K562 (cell line): ENCODE data around the gene EDEM2. TPM values are rescaled to one million over a fixed set of nuclear protein-coding genes. Genes with fewer than 3 reads are reported as not detected.

Experiments used
- CAMTA2 ChIP-seq: fragments of 250-450 bp; sonication (Bioruptor Pico); conservative IDR thresholded peaks from 2 replicates; pipeline ENCODE4 v1.5.1; 2022
- ETV5 ChIP-seq: sonication (generic); formaldehyde crosslinking; IDR thresholded peaks from 2 replicates; pipeline ENCODE4 v1.4.0; 2020; ENCODE audit warnings: low read depth, mild to moderate bottlenecking, missing genetic modification reagents
- EWSR1 ChIP-seq: fragments of 450-650 bp; IDR thresholded peaks from 2 replicates; pipeline ENCODE4 v1.6.1; 2018; ENCODE audit warnings: borderline replicate concordance, mild to moderate bottlenecking, low read depth, moderate library complexity; ENCODE audit not compliant: partially characterized antibody
- FOXK2 ChIP-seq, 2 experiments: fragments of 450-650 bp; IDR thresholded peaks in 1 of 2; conservative IDR thresholded peaks in 1 of 2; 2 replicates each; pipeline ENCODE4 v1.6.1; 2016; ENCODE audit warnings: low read depth in 2 of 2, mild to moderate bottlenecking in 1 of 2
- FOXM1 ChIP-seq, 2 experiments: fragments of 450-650 bp in 1 of 2; sonication (generic) in 1 of 2; formaldehyde crosslinking in 1 of 2; IDR thresholded peaks; 2 replicates each; pipeline versions ENCODE4 v1.6.1 to v1.9.0; 2017 to 2022; ENCODE audit warnings: low read depth in 2 of 2, mild to moderate bottlenecking in 2 of 2, missing genetic modification reagents in 1 of 2, moderate library complexity in 1 of 2
- FOXP4 ChIP-seq: sonication (generic); formaldehyde crosslinking; IDR thresholded peaks from 2 replicates; pipeline ENCODE4 v1.8.0; 2022; ENCODE audit warnings: mild to moderate bottlenecking, missing genetic modification reagents, borderline replicate concordance
- GMEB1 ChIP-seq: fragments of 250-450 bp; sonication (Bioruptor Pico); IDR thresholded peaks from 2 replicates; pipeline ENCODE4 v1.4.0; 2020; ENCODE audit warnings: mild to moderate bottlenecking
- HDAC2 ChIP-seq: fragments of 450-650 bp; IDR thresholded peaks from 2 replicates; pipeline ENCODE4 v1.6.1; 2016; ENCODE audit warnings: mild to moderate bottlenecking
- HDGF ChIP-seq: fragments of 450-650 bp; IDR thresholded peaks from 2 replicates; pipeline ENCODE4 v1.6.1; 2016
- HSF4 ChIP-seq: fragments of 250-450 bp; sonication (Bioruptor Pico); IDR thresholded peaks from 2 replicates; pipeline ENCODE4 v2.1.2; 2022; ENCODE audit warnings: mild to moderate bottlenecking, moderate library complexity, borderline replicate concordance
- NFRKB ChIP-seq: fragments of 450-650 bp; IDR thresholded peaks from 2 replicates; pipeline ENCODE4 v1.6.1; 2016; ENCODE audit warnings: low read depth
- OTX1 ChIP-seq: fragments of 450-650 bp; formaldehyde crosslinking; IDR thresholded peaks from 2 replicates; pipeline ENCODE4 v1.4.0; 2022; ENCODE audit warnings: mild to moderate bottlenecking
- RCOR1 ChIP-seq, 2 experiments: IDR thresholded peaks; 2 replicates each; pipeline ENCODE4 v1.6.1; 2012; ENCODE audit warnings: low read depth in 2 of 2, low read length in 2 of 2, borderline replicate concordance in 1 of 2, improper control_type of control experiment in 1 of 2
- SIN3B ChIP-seq: fragments of 450-650 bp; IDR thresholded peaks from 2 replicates; pipeline ENCODE4 v1.6.1; 2017; ENCODE audit warnings: low read depth, mild to moderate bottlenecking, moderate library complexity
- SMAD1 ChIP-seq: fragments of 150-350 bp; IDR thresholded peaks from 2 replicates; pipeline ENCODE4 v1.6.1; 2014; ENCODE audit warnings: low read length, low read depth; ENCODE audit not compliant: partially characterized antibody
- SMAD4 ChIP-seq: fragments of 250-450 bp; sonication (Bioruptor Pico); conservative IDR thresholded peaks from 2 replicates; pipeline ENCODE4 v1.8.0; 2021; ENCODE audit warnings: inconsistent platforms, mild to moderate bottlenecking, moderate library complexity
- SREBF2 ChIP-seq: sonication (generic); formaldehyde crosslinking; IDR thresholded peaks from 2 replicates; pipeline ENCODE4 v1.4.0; 2020; ENCODE audit warnings: mild to moderate bottlenecking, missing genetic modification reagents
- THRA ChIP-seq: fragments of 450-650 bp; IDR thresholded peaks from 2 replicates; pipeline ENCODE4 v1.6.1; 2017; ENCODE audit warnings: mild to moderate bottlenecking, moderate library complexity
- TRIM28 ChIP-seq: fragments of 450-650 bp; IDR thresholded peaks from 2 replicates; pipeline ENCODE4 v1.6.1; 2017
- ZBTB49 ChIP-seq: sonication (generic); formaldehyde crosslinking; IDR thresholded peaks from 2 replicates; pipeline ENCODE4 v1.8.0; 2022; ENCODE audit warnings: missing genetic modification reagents, mild to moderate bottlenecking, borderline replicate concordance
- ZNF561 ChIP-seq: fragments of 450-650 bp; formaldehyde crosslinking; conservative IDR thresholded peaks from 2 replicates; pipeline ENCODE4 v1.4.0; 2020; ENCODE audit warnings: mild to moderate bottlenecking, moderate library complexity
- polyA plus RNA-seq, 8 experiments: library from polyadenylated mRNA; depleted of rRNA in 4 of 8; stranded (reverse) in 5 of 8; unstranded in 3 of 8; fragments of >200 nt; fragmentation: Nextera tagmentation in 2 of 8; fragmentation: Illumina TruSeq in 1 of 8; extraction: Ambion mirVana in 2 of 8; extraction: Trizol in 1 of 8; gene quantifications; 2 replicates each; pipeline versions ENCODE4 v1.2.1 to v1.2.3, GENCODE V29; 2011 to 2014; ENCODE audit warnings: inconsistent platforms in 1 of 8, missing spikeins in 1 of 8
- total RNA-seq, 7 experiments: library from RNA; depleted of rRNA in 6 of 7; stranded (reverse); fragments of >200 nt in 6 of 7; fragmentation: Illumina TruSeq in 2 of 7; extraction: Trizol in 2 of 7; gene quantifications; 2 replicates each; pipeline versions ENCODE4 v1.2.1 to v1.2.3, GENCODE V29; 2011 to 2021; ENCODE audit warnings: low replicate concordance in 1 of 7

Gene EDEM2
- total and polyA plus RNA-seq, 9 of the 15 experiments (the other 6 are each of a cell fraction or from before 2014, with no cell fraction given), result 6.9 to 11.0 (median 9.7) TPM

- peak; percentile 59; the same call in 1 of the 2 replicates for TF ChIP-seq FOXP4
- peak; percentile 44 to 75; a peak in 2 of 4 replicates for TF ChIP-seq RCOR1 (IDR thresholded peaks at IDR 0.05; ENCODE audit: borderline replicate concordance in 1 of 2, low read depth in 2 of 2, low read length in 2 of 2)
- TF ChIP-seq OTX1 (CRISPR knock-in tag), result no peak; the same call in 1 of the 2 replicates
- TF ChIP-seq THRA, result no peak
- TF ChIP-seq CAMTA2, result no peak
- TF ChIP-seq HDAC2, result peak; percentile 64; the same call in 1 of the 2 replicates
- peak; percentile 71 for TF ChIP-seq SIN3B
- TF ChIP-seq HDGF, result no peak
- TF ChIP-seq TRIM28, result no peak
- TF ChIP-seq FOXM1 (IDR thresholded peaks at IDR 0.05; ENCODE audit: low read depth), result no peak
- TF ChIP-seq FOXM1 (CRISPR knock-in tag; IDR thresholded peaks at IDR 0.05; ENCODE audit: low read depth), result no peak; the same call in 1 of the 2 replicates
- peak; percentile 64; the same call in 1 of the 2 replicates for TF ChIP-seq HSF4
- TF ChIP-seq ZNF561 (CRISPR knock-in tag), result no peak
- TF ChIP-seq SMAD4 (CRISPR knock-in tag), result peak; percentile 91
- TF ChIP-seq ZBTB49 (CRISPR knock-in tag), result no peak
- peak; percentile 57 for TF ChIP-seq SMAD1
- 0 out of 2 replicates have a peak, but pooled peaks have one; percentile 73 for TF ChIP-seq NFRKB
- peak; percentile 54 for TF ChIP-seq ETV5 (CRISPR knock-in tag)
- no peak for TF ChIP-seq SREBF2
- TF ChIP-seq EWSR1, result no peak
- TF ChIP-seq GMEB1 (CRISPR knock-in tag), result peak; percentile 93
- TF ChIP-seq FOXK2 (conservative IDR thresholded peaks at IDR 0.05 in 1 of 2, IDR thresholded peaks at IDR 0.05 in 1 of 2; ENCODE audit: low read depth in 2 of 2), result no peak; a peak in 1 of 4 replicates
Observed at GRCh38 chr20:35092524-35093266, 54.4 kb downstream of the EDEM2 start, which contains the start of gene TRPC4AP (continued).
